ENCODE measurements around the gene TANGO2. TPM values are rescaled to one million over a fixed set of nuclear protein-coding genes. Genes with fewer than 3 reads are reported as not detected.
"Not testable (repeated sequence)": the region's sequence is repeated elsewhere in the genome, so short reads cannot be mapped to it uniquely, and the experiment has no call there.

Gene TANGO2
- total RNA-seq, 1 donor from 2014 or later: 46.8 TPM

DNA sequence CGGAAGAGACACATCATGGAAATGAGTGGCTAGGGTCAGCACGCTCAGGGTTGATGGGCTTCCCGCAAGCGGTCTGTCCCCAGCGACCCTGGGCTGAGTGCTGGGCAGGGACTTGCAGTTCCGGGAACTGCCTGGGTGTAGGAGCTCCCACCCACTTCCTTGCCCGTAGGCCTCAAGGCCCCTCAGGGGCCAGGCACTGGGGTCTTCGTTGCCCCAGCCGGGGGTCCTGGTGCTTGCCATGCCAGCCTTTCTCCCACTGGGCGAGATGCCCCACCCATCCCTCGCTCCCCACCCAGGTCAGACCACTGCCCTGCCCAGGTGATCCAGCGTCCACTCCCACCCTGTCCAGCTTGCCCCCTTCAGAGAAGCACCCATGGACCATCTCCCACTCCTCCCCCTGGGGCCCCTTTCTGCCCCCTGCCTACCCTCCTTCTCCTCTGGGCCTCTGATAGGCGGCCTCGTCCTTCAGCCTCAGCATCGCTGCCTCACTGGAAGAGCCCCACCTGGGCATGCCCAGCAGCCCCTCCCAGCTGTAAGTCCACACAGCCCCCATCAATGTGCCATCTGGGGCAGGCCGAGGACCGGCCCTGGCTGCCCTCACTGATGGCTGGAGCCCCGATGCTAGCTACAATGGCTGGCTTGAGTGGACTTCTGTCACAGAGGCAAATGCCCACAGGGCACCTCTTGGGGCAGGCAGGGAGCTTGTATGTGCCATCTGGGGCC is 41.3 kb downstream of the TANGO2 start:
- DNase-seq (ENCODE audit: low read depth in 2 of 2): no peak

DNA sequence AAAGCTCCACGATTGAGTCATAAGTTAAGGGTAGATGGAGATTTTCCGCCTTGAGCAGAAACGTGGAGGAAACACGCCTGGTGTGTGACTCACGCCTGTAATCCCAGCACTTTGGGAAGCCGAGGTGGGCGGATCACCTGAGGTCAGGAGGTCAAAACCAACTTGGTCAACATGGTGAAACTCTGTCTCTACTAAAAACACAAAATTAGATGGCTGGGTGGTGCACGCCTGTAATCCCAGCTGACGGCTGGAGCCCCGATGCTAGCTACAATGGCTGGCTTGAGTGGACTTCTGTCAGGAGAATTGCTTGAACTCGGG is 41.8 kb downstream of the TANGO2 start:
- peak in 1 of 2 donors; percentile 85 for DNase-seq (ENCODE audit: low read depth in 2 of 2)

GRCh38 chr22:20063271-20064139 is 42.6 kb downstream of the TANGO2 start:
- DNase-seq (ENCODE audit: low read depth in 2 of 2): peak in 1 of 2 donors; percentile 13

DNA sequence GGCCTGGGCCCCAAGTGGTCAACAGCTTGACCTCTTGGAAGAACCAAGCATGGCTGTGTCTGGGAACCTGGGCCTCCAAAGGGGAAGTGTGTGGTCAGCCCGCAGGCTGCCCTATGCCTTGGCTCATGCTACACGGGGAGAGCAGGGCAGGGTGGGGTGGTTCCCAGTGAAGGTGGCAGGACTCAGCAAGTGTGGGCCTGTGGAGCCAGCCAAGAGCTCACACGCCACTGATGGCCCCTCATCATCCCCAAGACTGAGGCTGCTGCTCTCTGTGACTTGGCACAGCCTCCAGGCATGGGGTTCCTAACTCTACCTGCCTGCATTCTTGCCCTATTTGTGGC is 43.2 kb downstream of the TANGO2 start:
- DNase-seq (ENCODE audit: low read depth in 2 of 2): no peak

DNA sequence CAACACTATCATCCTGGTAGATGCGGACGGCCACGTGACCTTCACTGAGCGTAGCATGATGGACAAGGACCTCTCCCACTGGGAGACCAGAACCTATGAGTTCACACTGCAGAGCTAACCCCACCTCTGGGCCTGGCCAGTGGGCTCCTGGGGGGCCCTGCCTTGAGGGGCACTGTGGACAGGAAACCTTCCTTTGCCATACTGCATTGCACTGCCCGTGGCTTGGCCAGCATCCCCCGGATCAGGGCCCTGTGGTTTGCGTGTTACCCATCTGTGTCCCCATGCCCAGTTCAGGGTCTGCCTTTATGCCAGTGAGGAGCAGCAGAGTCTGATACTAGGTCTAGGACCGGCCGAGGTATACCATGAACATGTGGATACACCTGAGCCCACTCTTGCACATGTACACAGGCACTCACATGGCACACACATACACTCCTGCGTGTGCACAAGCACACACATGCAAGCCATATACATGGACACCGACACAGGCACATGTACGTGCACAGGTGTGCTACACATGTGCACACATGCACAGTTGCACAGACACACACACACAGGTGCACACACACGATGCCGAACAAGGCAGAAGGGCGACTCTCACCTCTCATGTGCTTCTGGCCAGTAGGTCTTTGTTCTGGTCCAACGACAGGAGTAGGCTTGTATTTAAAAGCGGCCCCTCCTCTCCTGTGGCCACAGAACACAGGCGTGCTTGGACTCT is 43.8 kb downstream of the TANGO2 start:
- no peak for DNase-seq (ENCODE audit: low read depth in 2 of 2)

DNA sequence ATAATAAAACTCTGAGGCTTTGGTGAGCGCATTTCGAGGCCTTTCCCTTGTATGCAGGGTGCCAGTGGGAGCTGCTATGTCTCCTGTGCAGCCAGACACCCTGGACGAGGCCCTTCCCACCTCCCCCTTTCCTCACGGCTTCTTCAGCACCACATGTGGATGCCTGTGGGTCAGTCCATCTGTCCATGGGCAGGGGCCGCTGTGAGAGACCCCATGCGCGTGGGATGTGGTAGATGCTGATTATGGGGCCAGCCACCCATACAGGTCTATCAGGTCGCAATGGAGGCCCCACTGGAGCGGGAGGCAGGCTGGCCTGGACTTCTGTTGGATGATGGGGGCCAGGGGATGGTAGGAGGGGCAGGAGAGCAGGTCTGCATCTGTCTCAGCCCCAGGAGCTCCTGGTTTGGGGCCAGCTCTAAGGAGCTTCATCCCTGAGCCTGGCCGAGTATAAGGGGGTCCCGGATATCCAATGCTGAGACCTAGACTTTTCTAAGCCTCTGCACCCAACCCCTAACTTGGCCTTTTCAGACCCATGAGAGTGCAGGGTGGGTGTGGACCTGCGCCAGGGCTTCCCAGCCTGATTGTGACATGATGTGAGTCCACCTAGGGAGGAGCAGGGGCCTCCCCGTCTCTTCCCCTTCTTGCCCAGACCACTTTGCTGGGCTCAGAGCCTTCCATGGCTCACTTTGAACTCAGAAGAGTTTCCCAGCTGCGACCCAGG is 45.1 kb downstream of the TANGO2 start:
- DNase-seq (ENCODE audit: low read depth in 2 of 2): no peak

DNA sequence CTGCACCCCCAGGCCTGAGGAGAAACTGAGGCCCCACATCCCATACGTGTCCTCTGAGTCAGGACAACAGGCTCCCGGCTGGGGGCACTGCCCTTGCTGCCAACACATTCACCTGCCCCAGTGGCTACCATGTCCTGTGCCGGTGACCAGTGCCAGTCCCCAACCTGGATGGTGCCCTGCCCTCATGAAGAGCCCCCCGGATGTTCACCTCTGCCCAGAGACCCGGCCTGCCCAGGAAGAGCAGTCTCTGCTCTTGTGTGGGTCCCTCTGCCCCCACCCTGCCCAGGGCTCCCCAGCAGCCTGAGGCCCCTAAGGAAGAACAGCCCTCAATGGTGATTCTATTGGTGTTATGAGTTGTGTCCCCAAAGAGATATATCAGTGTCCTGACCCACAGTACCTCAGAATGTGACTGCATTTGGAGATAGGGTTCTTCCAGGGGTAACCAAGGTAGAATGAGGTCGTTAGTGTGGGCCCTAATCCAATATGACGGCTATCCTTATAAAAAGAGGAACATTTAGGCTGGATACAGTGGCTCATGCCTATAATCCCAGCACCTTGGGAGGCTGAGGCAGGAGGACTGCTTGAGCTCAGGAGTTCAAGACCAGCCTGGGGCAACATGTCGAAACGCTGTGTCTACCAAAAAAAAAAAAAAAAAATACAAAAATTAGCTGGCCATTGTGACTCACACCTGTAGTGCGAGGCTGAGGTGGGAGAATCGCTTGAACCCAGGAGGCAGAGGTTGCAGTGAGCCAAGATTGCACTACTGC is 45.9 kb downstream of the TANGO2 start:
- DNase-seq (ENCODE audit: low read depth in 2 of 2): no peak

DNA sequence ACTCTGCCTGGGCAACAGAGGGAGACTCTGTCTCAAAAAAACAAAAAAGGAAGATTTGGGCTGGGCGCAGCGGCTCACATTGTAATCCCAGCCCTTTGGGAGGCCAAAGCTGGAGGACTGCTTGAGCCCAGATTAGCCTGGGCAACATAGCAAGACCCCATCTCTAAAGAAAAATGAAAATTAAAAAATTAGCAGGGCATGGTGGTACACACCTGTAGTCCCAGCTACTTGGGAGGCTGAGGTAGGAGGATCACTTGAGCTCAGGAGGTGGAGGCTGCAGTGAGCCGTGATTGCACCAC is 46.4 kb downstream of the TANGO2 start:
- not testable (repeated sequence) for DNase-seq (ENCODE audit: low read depth in 2 of 2)

DNA sequence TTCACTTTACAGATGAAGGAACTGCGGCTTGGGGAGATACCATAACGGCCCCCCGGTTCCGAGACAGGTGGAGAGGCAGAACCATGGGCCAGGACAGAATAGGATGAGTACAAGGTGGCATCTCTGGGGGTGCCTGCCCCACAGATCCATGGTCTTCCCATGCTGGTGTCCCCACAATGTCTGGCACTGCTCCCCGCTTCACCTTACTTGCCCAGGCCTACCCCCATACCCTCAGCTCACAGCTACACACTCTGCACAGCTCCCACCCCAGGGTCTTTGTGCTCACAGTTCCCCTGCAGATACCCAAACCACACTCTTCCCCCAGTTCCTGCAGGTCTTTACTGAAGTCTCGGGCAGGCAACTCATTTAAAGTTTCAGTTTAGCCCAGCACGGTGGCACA is 47.7 kb downstream of the TANGO2 start:
- no peak for DNase-seq (ENCODE audit: low read depth in 2 of 2)

- no peak for DNase-seq (ENCODE audit: low read depth in 2 of 2)
Observed at GRCh38 chr22:20069331-20070042, 48.6 kb downstream of the TANGO2 start.

DNA sequence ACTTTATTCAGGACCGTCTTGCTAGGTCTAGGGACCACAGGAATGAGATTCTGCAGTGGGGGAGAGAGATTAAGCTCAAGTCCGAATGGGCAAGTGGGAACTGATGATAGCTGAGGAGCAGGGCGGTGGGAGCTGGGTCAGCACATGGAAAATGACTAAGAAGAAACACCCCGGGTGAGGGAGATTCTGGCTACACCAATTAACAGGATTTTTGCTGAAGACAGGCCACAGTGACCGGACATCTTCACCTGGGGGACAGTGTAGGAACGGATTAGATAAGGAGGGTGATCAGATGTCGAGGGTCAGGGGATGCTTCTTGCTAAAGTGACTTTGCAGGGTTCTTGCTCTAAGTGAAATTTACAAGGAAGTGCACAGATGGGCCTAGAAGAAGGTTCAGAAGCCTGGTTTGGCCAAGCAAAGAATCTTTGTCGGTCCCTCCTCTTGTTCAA is 50.6 kb downstream of the TANGO2 start:
- DNase-seq (ENCODE audit: low read depth in 2 of 2): no peak

DNA sequence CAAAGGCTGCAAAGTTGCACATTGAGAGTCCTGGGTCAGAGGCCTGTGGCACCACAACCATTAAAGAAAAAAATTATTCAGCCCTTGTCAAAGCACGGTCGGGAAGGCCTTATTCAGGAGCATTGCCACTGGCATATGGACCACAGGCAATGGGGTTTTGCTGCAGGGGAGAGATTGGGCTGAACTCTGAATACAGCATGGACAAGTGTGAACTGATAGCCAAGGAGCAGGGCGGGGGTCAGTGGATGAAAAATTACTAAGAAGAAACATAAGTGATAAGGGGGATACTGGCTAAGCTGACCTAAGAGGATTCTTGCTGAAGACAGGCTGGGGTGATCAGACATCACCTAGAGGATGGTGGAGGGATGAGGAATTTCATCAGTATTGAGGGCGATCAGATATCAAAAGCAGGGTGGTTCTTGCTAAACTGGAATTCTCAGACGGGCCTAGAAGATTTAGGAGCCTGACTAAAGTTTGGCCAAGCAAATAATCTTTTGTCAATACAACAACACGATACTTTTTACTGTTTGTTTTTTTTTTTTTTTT is 55.8 kb downstream of the TANGO2 start:
- DNase-seq (ENCODE audit: low read depth in 2 of 2): no peak

- peak; percentile 93 to 96 for DNase-seq (ENCODE audit: low read depth in 2 of 2)
Observed at GRCh38 chr22:20079745-20080444, 59.0 kb downstream of the TANGO2 start, which contains the start of gene DGCR8. TSS of gene DGCR8 (plus strand) at chr22:20080241. CDS start at chr22:20085964, 5,723 bp downstream.

GRCh38 chr22:20080445-20080775 is 59.5 kb downstream of the TANGO2 start:
- peak; percentile 50 to 63 for DNase-seq (ENCODE audit: low read depth in 2 of 2)

DNA sequence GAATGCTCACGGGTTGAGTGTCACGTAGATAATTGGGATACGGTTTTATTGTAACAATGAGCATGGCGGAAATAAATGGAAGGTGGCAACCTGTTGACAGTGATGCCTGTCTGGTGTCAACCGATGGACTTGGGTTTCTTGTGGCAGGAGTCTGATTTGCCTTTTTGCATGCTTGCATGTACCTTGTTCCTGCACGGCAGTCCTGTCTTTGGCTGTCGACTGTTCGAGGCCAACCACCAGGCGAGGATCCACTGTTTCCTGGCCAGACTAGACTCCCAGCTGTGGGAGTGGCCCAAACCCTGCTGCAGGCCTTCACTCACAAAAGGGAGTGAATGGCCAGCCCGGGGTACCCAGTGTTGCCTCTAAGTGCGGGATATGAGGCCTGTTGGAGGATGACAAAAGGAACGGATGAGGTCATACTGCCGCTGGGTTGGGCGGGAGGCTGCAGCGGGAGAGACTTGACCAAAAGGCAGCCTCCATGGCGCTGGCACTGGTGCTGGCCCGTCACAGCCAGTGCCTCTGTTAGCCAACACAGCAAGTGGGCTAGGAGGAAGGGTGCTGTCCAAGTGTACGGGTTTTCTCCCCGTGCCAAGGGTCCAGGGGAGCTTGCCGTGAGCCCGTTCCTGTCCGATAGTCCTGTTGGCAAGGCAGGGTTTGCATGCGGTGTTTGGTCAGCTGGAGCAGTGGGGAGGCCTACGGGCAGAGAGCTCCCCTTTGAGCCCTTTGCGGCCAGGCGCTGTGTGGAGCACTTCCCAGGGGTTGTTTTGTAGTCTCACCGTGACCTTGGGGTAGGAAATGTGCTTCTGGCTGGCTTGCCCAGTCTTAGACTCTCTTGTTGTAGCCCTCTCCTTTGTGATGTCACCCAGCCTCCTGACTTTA is 60.1 kb downstream of the TANGO2 start:
- peak; percentile 71 to 74 for DNase-seq (ENCODE audit: low read depth in 2 of 2)

DNA sequence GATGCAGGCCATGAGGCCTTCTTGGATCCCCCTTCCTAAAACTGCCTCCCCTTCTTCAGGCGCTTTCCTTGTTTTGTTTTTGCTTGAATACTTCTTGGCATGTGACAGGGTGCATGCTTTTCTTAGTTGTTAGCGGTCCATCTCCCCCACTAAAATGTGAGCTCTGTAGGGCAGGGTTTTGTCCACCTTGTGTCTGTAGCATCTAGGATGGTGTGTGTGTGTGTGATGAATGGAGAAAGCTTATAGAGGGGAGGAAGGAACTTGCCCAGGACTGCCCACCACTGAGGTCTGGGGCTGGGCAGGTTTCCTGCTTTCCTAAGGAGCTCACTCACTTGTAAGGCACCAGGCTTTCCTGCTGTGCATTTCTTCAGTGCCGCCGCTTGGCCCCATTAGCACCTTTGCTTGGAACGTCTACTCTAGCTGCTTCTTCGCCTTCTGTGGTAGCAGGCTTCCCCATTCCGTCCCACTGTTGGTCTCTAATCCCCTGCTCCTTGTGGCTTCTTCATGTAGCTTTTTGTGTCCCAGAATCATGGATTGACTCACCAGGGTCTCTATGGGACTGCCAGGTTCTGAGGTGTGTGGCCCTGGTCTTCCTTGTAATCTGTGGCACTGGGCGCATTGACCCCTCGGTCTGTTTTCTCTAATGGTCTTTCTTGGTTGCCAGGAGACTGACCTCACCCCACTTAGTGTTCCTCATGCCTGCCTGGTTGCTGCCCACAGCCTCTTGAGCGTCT is 62.4 kb downstream of the TANGO2 start:
- DNase-seq (ENCODE audit: low read depth in 2 of 2): no peak

GRCh38 chr22:20083891-20084546 is 63.1 kb downstream of the TANGO2 start:
- no peak for DNase-seq (ENCODE audit: low read depth in 2 of 2)
